ENCODE measurements around the gene TNFRSF14. TPM values are rescaled to one million over a fixed set of nuclear protein-coding genes. Genes with fewer than 3 reads are reported as not detected.

TNFRSF14 gene
- total and polyA plus RNA-seq, 2 of the 13 experiments (the other 11 are each of a cell fraction or from before 2014, with no cell fraction given): 11.9 to 49.9 TPM

- TF ChIP-seq HNF4G (IDR thresholded peaks at IDR 0.05; ENCODE audit: borderline replicate concordance, low read depth, low read length) (no peak), HNF4G (CRISPR knock-in tag; IDR thresholded peaks at IDR 0.05; ENCODE audit: borderline replicate concordance, low read depth) (no peak), MAZ (IDR thresholded peaks at IDR 0.05; ENCODE audit: borderline replicate concordance, low read depth, low read length) (peak; percentile 49; the same call in 1 of the 2 replicates), MAZ (CRISPR knock-in tag; IDR thresholded peaks at IDR 0.05; ENCODE audit: low read depth) (peak; percentile 19; the same call in 1 of the 2 replicates), ZNF776 (CRISPR knock-in tag; IDR thresholded peaks at IDR 0.05) (peak; percentile 44; the same call in 1 of the 2 replicates), KDM1A (CRISPR knock-in tag; IDR thresholded peaks at IDR 0.05) (0 out of 2 replicates have a peak, but pooled peaks have one; percentile 15), ZBTB26 (CRISPR knock-in tag; IDR thresholded peaks at IDR 0.05; ENCODE audit: borderline replicate concordance) (peak; percentile 27; the same call in 1 of the 2 replicates), HDAC1 (CRISPR knock-in tag; IDR thresholded peaks at IDR 0.05) (peak; percentile 79), PRMT3 (CRISPR knock-in tag; IDR thresholded peaks at IDR 0.05; ENCODE audit: borderline replicate concordance, low read depth) (no peak), ZNF317 (CRISPR knock-in tag; IDR thresholded peaks at IDR 0.05) (0 out of 2 replicates have a peak, but pooled peaks have one; percentile 15), NONO (IDR thresholded peaks at IDR 0.05) (no peak), NONO (CRISPR knock-in tag; conservative IDR thresholded peaks at IDR 0.05) (peak; percentile 71), LCORL (IDR thresholded peaks at IDR 0.05) (no peak), LCORL (CRISPR knock-in tag; IDR thresholded peaks at IDR 0.05) (peak; percentile 10; the same call in 1 of the 2 replicates), NCOA2 (CRISPR knock-in tag; IDR thresholded peaks at IDR 0.05) (no peak), MAFG (CRISPR knock-in tag; IDR thresholded peaks at IDR 0.05) (no peak), ZBTB1 (CRISPR knock-in tag; IDR thresholded peaks at IDR 0.05; ENCODE audit: borderline replicate concordance) (no peak), ZMYM2 (CRISPR knock-in tag; IDR thresholded peaks at IDR 0.05) (no peak), HNRNPK (IDR thresholded peaks at IDR 0.05; ENCODE audit: low read depth, low read length, poor library complexity, severe bottlenecking) (no peak), SATB2 (CRISPR knock-in tag; IDR thresholded peaks at IDR 0.05) (no peak), ZNF326 (CRISPR knock-in tag; IDR thresholded peaks at IDR 0.05; ENCODE audit: borderline replicate concordance) (no peak), ZNF446 (CRISPR knock-in tag; IDR thresholded peaks at IDR 0.05) (peak; percentile 91; the same call in 1 of the 2 replicates), KDM5B (CRISPR knock-in tag; IDR thresholded peaks at IDR 0.05; ENCODE audit: borderline replicate concordance) (peak; percentile 21; the same call in 1 of the 2 replicates)
- TF ChIP-seq, protein P1, sequence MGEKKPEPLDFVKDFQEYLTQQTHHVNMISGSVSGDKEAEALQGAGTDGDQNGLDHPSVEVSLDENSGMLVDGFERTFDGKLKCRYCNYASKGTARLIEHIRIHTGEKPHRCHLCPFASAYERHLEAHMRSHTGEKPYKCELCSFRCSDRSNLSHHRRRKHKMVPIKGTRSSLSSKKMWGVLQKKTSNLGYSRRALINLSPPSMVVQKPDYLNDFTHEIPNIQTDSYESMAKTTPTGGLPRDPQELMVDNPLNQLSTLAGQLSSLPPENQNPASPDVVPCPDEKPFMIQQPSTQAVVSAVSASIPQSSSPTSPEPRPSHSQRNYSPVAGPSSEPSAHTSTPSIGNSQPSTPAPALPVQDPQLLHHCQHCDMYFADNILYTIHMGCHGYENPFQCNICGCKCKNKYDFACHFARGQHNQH (CRISPR knock-in tag; IDR thresholded peaks at IDR 0.05): peak; percentile 14; the same call in 1 of the 2 replicates
- TF ChIP-seq, protein P2, sequence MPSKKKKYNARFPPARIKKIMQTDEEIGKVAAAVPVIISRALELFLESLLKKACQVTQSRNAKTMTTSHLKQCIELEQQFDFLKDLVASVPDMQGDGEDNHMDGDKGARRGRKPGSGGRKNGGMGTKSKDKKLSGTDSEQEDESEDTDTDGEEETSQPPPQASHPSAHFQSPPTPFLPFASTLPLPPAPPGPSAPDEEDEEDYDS (CRISPR knock-in tag; IDR thresholded peaks at IDR 0.05): peak; percentile 93
- TF ChIP-seq, protein P3, sequence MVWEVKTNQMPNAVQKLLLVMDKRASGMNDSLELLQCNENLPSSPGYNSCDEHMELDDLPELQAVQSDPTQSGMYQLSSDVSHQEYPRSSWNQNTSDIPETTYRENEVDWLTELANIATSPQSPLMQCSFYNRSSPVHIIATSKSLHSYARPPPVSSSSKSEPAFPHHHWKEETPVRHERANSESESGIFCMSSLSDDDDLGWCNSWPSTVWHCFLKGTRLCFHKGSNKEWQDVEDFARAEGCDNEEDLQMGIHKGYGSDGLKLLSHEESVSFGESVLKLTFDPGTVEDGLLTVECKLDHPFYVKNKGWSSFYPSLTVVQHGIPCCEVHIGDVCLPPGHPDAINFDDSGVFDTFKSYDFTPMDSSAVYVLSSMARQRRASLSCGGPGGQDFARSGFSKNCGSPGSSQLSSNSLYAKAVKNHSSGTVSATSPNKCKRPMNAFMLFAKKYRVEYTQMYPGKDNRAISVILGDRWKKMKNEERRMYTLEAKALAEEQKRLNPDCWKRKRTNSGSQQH (CRISPR knock-in tag; IDR thresholded peaks at IDR 0.05; ENCODE audit: low read depth): no peak
- TF ChIP-seq, protein P4, sequence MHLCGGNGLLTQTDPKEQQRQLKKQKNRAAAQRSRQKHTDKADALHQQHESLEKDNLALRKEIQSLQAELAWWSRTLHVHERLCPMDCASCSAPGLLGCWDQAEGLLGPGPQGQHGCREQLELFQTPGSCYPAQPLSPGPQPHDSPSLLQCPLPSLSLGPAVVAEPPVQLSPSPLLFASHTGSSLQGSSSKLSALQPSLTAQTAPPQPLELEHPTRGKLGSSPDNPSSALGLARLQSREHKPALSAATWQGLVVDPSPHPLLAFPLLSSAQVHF (CRISPR knock-in tag; IDR thresholded peaks at IDR 0.05): peak; percentile 46; the same call in 1 of the 2 replicates
Observed at GRCh38 chr1:2546515-2547209, 9.5 kb upstream of the TNFRSF14 start (continued).

All from HepG2 (cell line).